Spleen (tissue), 11 donors: ENCODE results near the gene TNFAIP8. TPM values are rescaled to one million over a fixed set of nuclear protein-coding genes. Genes with fewer than 3 reads are reported as not detected.

Experiments
- DNase-seq: peaks from one replicate; pipeline ENCODE4 v3.0.0-alpha.2; 2020
- H3K27ac ChIP-seq, 8 donors: fragments of 200-600 bp; sonication (generic) in 7 of 8; 1 replicate in 4 of 8; 2 replicates in 4 of 8; pipeline versions ENCODE4 v1.5.0 to v1.8.0; 2016 to 2021; ENCODE audit warnings: inconsistent platforms in 4 of 8, mild to moderate bottlenecking in 4 of 8, moderate library complexity in 1 of 8
- H3K27me3 ChIP-seq, 7 donors: fragments of 200-600 bp; sonication (generic) in 6 of 7; replicated peaks in 1 of 7; 1 replicate in 4 of 7; 2 replicates in 3 of 7; pipeline versions ENCODE4 v1.5.0 to v1.8.0; 2016 to 2021; ENCODE audit warnings: inconsistent platforms in 3 of 7, mild to moderate bottlenecking in 1 of 7
- H3K36me3 ChIP-seq, 6 donors: fragments of 200-600 bp; sonication (generic) in 5 of 6; 1 replicate in 4 of 6; 2 replicates in 2 of 6; pipeline versions ENCODE4 v1.5.0 to v1.8.0; 2016 to 2021; ENCODE audit warnings: inconsistent platforms in 2 of 6
- H3K4me1 ChIP-seq, 6 donors: fragments of 200-600 bp; sonication (generic) in 5 of 6; 1 replicate in 3 of 6; 2 replicates in 3 of 6; pipeline versions ENCODE4 v1.5.0 to v1.8.0; 2016 to 2021; ENCODE audit warnings: inconsistent platforms in 3 of 6
- H3K4me3 ChIP-seq, 8 donors: fragments of 200-600 bp; sonication (generic) in 7 of 8; 1 replicate in 4 of 8; 2 replicates in 4 of 8; pipeline versions ENCODE4 v1.5.0 to v1.8.0; 2016 to 2021; ENCODE audit warnings: inconsistent platforms in 4 of 8, mild to moderate bottlenecking in 4 of 8, moderate library complexity in 2 of 8
- H3K9me3 ChIP-seq, 8 donors: fragments of 200-600 bp; sonication (generic) in 7 of 8; 1 replicate in 4 of 8; 2 replicates in 4 of 8; pipeline versions ENCODE4 v1.5.0 to v1.8.0; 2016 to 2021; ENCODE audit warnings: inconsistent platforms in 4 of 8
- POLR2A ChIP-seq, 3 donors: fragments of 450-650 bp; IDR thresholded peaks; one replicate each; pipeline ENCODE4 v1.5.1; 2017; ENCODE audit warnings: antibody characterized with exemption in 3 of 3, mild to moderate bottlenecking in 1 of 3
- POLR2AphosphoS5 ChIP-seq, 3 donors: sonication (generic); formaldehyde crosslinking; IDR thresholded peaks; one replicate each; pipeline ENCODE4 v1.5.1; 2017; ENCODE audit warnings: antibody characterized with exemption in 3 of 3
- WGBS, 5 donors: extraction: QIAGEN DNeasy Blood & Tissue Kit in 3 of 5; methylation state at CpG; one replicate each; pipeline versions ENCODE4 v1.1.5 to v1.1.7; 2013 to 2018; 5-methylcytosine and 5-hydroxymethylcytosine counted together
- intact Hi-C: fragments of 100-400 bp; cut with DNase I; formaldehyde crosslinking; loops from one replicate; pipeline ENCODE4 v1.15.0; 2023; ENCODE audit warnings: low total_unique reads
- polyA plus RNA-seq, 3 donors: library from polyadenylated mRNA; stranded (reverse); fragments of 200-250 nt; gene quantifications; one replicate each; pipeline ENCODE4 v1.2.1, GENCODE V29; 2013
- total RNA-seq, 7 donors: library from RNA; depleted of rRNA in 3 of 7; stranded (reverse); fragments of >200 nt in 3 of 7; fragmentation: NEBNext Ultra II Directional in 4 of 7; extraction: Animal tissue kit (Norgen Biotek cat#: 25700) in 4 of 7; gene quantifications; one replicate each; pipeline versions ENCODE4 v1.1.0 to v1.2.1, GENCODE V29; 2016 to 2021
- TF ChIP-seq, protein P1 (sequence below), 11 experiments: fragments of 200-600 bp in 7 of 11; fragments of 450-650 bp in 4 of 11; sonication (generic) in 4 of 11; IDR thresholded peaks in 8 of 11; conservative IDR thresholded peaks in 3 of 11; 1 replicate in 7 of 11; 2 replicates in 4 of 11; pipeline versions ENCODE4 v1.4.0 to v1.8.0; 2016 to 2021; ENCODE audit warnings: antibody characterized with exemption in 11 of 11, inconsistent platforms in 4 of 11, mild to moderate bottlenecking in 1 of 11
- donor health status: healthy with polysubstance abuse.
- donor health status: DM: no; HTN: no; CAD: no; lungs with moderate emphysema.
- donor health status: DM: no; HTN: no; CAD: no.
- donor health status: Bipolar disorder and iron deficiency.
- donor health status: healthy.
- donor health status: DM: no; HTN: no; CAD: no.
- donor health status: DM: yes; HTN: yes; CAD: no.

Gene TNFAIP8
- total and polyA plus RNA-seq, 10 donors, result 71.1 to 123 (median 101) TPM

GRCh38 chr5:119405419-119405818 lies 49.6 kb downstream of the TNFAIP8 start:
- no peaks in the 10 kb centered on the region for H3K36me3 ChIP-seq
- DNase-seq, result no peak
- peaks cover 0 to 57% (median 19%) of the 10 kb centered on the region in 6 donors for H3K4me1 ChIP-seq
- peak overlapping the region in 5 of 8 donors; percentile 20 to 68 (median 54) for H3K27ac ChIP-seq
- no peaks in the 10 kb centered on the region for H3K9me3 ChIP-seq
- WGBS, 5 donors, result 61 to 81% (median 76%) methylated on average over 4 of the region's 4 CpGs
- intact Hi-C loops, result loop anchor here (10.0 kb wide), 1 partner anchor 91 kb away; no protein-coding TSS in a partner anchor
- no peak overlapping the region for H3K4me3 ChIP-seq
- no peak for TF ChIP-seq POLR2AphosphoS5 (IDR thresholded peaks at IDR 0.05)
- TF ChIP-seq, protein P1, sequence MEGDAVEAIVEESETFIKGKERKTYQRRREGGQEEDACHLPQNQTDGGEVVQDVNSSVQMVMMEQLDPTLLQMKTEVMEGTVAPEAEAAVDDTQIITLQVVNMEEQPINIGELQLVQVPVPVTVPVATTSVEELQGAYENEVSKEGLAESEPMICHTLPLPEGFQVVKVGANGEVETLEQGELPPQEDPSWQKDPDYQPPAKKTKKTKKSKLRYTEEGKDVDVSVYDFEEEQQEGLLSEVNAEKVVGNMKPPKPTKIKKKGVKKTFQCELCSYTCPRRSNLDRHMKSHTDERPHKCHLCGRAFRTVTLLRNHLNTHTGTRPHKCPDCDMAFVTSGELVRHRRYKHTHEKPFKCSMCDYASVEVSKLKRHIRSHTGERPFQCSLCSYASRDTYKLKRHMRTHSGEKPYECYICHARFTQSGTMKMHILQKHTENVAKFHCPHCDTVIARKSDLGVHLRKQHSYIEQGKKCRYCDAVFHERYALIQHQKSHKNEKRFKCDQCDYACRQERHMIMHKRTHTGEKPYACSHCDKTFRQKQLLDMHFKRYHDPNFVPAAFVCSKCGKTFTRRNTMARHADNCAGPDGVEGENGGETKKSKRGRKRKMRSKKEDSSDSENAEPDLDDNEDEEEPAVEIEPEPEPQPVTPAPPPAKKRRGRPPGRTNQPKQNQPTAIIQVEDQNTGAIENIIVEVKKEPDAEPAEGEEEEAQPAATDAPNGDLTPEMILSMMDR (IDR thresholded peaks at IDR 0.05 in 8 of 11, conservative IDR thresholded peaks at IDR 0.05 in 3 of 11), result no peak
- TF ChIP-seq POLR2A (IDR thresholded peaks at IDR 0.05), result no peak
- no peaks in the 10 kb centered on the region for H3K27me3 ChIP-seq

- intact Hi-C loops, result loop anchor here (10.0 kb wide), 1 partner anchor 92 kb away; no protein-coding TSS in a partner anchor
- WGBS, 5 donors, result 93 to 97% (median 95%) methylated on average over 5 of the region's 5 CpGs
- H3K4me3 ChIP-seq, result no peak overlapping the region
Measured at GRCh38 chr5:119406551-119407110, 50.8 kb downstream of the TNFAIP8 start.

DNA sequence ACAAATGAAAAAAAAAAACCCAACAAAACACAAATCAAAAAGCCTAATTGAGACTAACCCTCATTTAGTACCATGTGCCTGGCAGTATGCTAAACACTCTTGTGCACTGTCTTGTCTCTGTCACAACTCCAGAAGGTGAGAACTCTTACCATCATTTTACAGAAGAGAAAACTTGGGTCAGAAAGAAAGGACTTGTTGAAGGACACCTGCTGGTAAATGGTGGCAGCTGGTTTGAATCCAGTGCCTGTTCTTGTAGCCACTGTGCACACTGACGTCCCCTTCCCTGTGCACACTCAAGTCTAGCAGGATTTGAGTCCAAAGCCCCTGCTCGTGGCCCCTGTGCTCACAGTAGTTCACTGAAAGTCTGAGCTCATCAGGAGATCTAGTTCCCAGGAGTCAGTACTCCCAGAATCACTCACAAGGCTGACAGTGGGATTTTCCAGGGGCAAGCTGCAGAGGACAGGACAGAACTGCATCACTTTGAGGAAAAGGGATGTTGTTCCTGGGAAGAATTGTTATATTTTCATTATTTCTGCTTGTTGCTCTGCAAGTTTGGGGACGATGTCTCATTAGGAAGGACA lies 53.5 kb downstream of the TNFAIP8 start:
- Histone ChIP-seq H3K27ac (no peak overlapping the region), H3K27me3 (no peaks in the 10 kb centered on the region), H3K4me1 (peaks cover 0 to 72% (median 32%) of the 10 kb centered on the region in 6 donors), H3K9me3 (no peaks in the 10 kb centered on the region), H3K36me3 (no peaks in the 10 kb centered on the region), H3K4me3 (no peak overlapping the region)
- intact Hi-C loops, result loop anchor here (10.0 kb wide), 1 partner anchor 95 kb away; no protein-coding TSS in a partner anchor
- no peak for DNase-seq
- no peak for TF ChIP-seq POLR2AphosphoS5 (IDR thresholded peaks at IDR 0.05)
- TF ChIP-seq, protein P1 (IDR thresholded peaks at IDR 0.05 in 8 of 11, conservative IDR thresholded peaks at IDR 0.05 in 3 of 11), result peak in 5 of 11 experiments; percentile 15 to 31 (median 19)
- no peak for TF ChIP-seq POLR2A (IDR thresholded peaks at IDR 0.05)
- WGBS, 5 donors, result 50 to 81% (median 72%) methylated on average over 3 of the region's 3 CpGs

More at GRCh38 chr5:119406551-119407110, 50.8 kb downstream of the TNFAIP8 start:
- TF ChIP-seq, protein P1 (IDR thresholded peaks at IDR 0.05 in 8 of 11, conservative IDR thresholded peaks at IDR 0.05 in 3 of 11), result no peak
- TF ChIP-seq POLR2AphosphoS5 (IDR thresholded peaks at IDR 0.05) (no peak), POLR2A (IDR thresholded peaks at IDR 0.05) (no peak)
- Histone ChIP-seq H3K36me3 (no peaks in the 10 kb centered on the region), H3K27me3 (no peaks in the 10 kb centered on the region), H3K9me3 (no peaks in the 10 kb centered on the region), H3K4me1 (peaks cover 0 to 65% (median 27%) of the 10 kb centered on the region in 6 donors), H3K27ac (no peak overlapping the region)
- DNase-seq, result no peak
